Endodermal cell (in vitro differentiated cells): ENCODE measurements around the gene AGR3. TPM values are rescaled to one million over a fixed set of nuclear protein-coding genes. Genes with fewer than 3 reads are reported as not detected.

ENCODE experiments used
- DNase-seq: peaks from one replicate; pipeline ENCODE4 v3.0.0-alpha.2; 2017
- H3K27ac ChIP-seq: 2 replicates; pipeline ENCODE4 v1.5.1; 2013; ENCODE audit warnings: mild to moderate bottlenecking, low read depth, low read length, moderate library complexity
- H3K27me3 ChIP-seq: 2 replicates; pipeline ENCODE4 v1.6.1; 2013; ENCODE audit warnings: mild to moderate bottlenecking, low read length, moderate library complexity; ENCODE audit not compliant: insufficient read depth, control insufficient read depth, poor library complexity, severe bottlenecking
- H3K36me3 ChIP-seq: 2 replicates; pipeline ENCODE4 v1.7.0; 2013; ENCODE audit warnings: mild to moderate bottlenecking, low read length, moderate library complexity; ENCODE audit not compliant: control insufficient read depth, insufficient read depth
- H3K4me1 ChIP-seq: one replicate; pipeline ENCODE4 v1.7.0; 2013; ENCODE audit warnings: low read length; ENCODE audit not compliant: control insufficient read depth, insufficient read depth
- H3K4me3 ChIP-seq: 2 replicates; pipeline ENCODE4 v1.5.1; 2013; ENCODE audit warnings: mild to moderate bottlenecking, low read length, moderate library complexity
- H3K9ac ChIP-seq: 2 replicates; pipeline ENCODE4 v1.6.1; 2013; ENCODE audit warnings: mild to moderate bottlenecking, low read length, moderate library complexity; ENCODE audit not compliant: poor library complexity, severe bottlenecking; ENCODE audit errors: extremely low read depth
- H3K9me3 ChIP-seq: 2 replicates; pipeline ENCODE4 v1.6.1; 2013; ENCODE audit warnings: mild to moderate bottlenecking, low read length, moderate library complexity; ENCODE audit not compliant: control insufficient read depth
- H3K27ac Mint-ChIP-seq: 2 replicates; pipeline ENCODE4 v1.8.0; 2020; ENCODE audit warnings: mixed read lengths
- H3K27me3 Mint-ChIP-seq: 2 replicates; pipeline ENCODE4 v1.8.0; 2021; ENCODE audit warnings: mild to moderate bottlenecking, mixed read lengths; ENCODE audit not compliant: insufficient read depth
- H3K36me3 Mint-ChIP-seq: 2 replicates; pipeline ENCODE4 v1.8.0; 2020; ENCODE audit warnings: low read depth, mixed read lengths
- H3K4me1 Mint-ChIP-seq: 2 replicates; pipeline ENCODE4 v1.8.0; 2020; ENCODE audit warnings: mixed read lengths
- H3K4me3 Mint-ChIP-seq: 2 replicates; pipeline ENCODE4 v1.8.0; 2020; ENCODE audit warnings: mild to moderate bottlenecking, moderate library complexity, mixed read lengths
- H3K9me3 Mint-ChIP-seq: 2 replicates; pipeline ENCODE4 v1.8.0; 2020; ENCODE audit warnings: mild to moderate bottlenecking, mixed read lengths
- CTCF ChIP-seq: fragments of 200-600 bp; sonication (generic); conservative IDR thresholded peaks from 2 replicates; pipeline ENCODE4 v1.5.0; 2021; ENCODE audit warnings: antibody characterized with exemption, mild to moderate bottlenecking
- WGBS, 2 experiments: methylation state at CpG; one replicate each; pipeline versions ENCODE4 v1.1.5 to v1.1.7; 2013; ENCODE audit warnings: missing lambda C conversion rate in 2 of 2, mixed read lengths in 1 of 2; ENCODE audit not compliant: insufficient coverage in 1 of 2, insufficient read length in 1 of 2; 5-methylcytosine and 5-hydroxymethylcytosine counted together
- total RNA-seq, 2 donors: library from RNA; stranded (reverse); fragmentation: NEBNext Ultra II Directional in 1 of 2; extraction: Animal tissue kit (Norgen Biotek cat#: 25700) in 1 of 2; gene quantifications; 2 replicates in 1 of 2; 3 replicates in 1 of 2; pipeline ENCODE4 v1.2.1, GENCODE V29; 2021

AGR3 gene
- total RNA-seq, 2 donors from 2014 or later = not detected

GRCh38 chr7:16840094-16840493 lies 41.7 kb downstream of the AGR3 start:
- peaks cover 2% of the 10 kb centered on the region for H3K9me3 Mint-ChIP-seq
- TF ChIP-seq CTCF = no peak

GRCh38 chr7:16839646-16840045 lies 42.1 kb downstream of the AGR3 start:
- no peak overlapping the region for H3K27ac Mint-ChIP-seq
- no peak for DNase-seq
- TF ChIP-seq CTCF = no peak
- WGBS, 2 experiments = 98% methylated on average over 2 of the region's 2 CpGs; no CpG with 5 or more reads in 1 of the 2 experiments
- H3K4me3 Mint-ChIP-seq = no peak overlapping the region
- H3K4me1 ChIP-seq = peaks cover 7% of the 10 kb centered on the region
- H3K27me3 ChIP-seq = no peaks in the 10 kb centered on the region
- no peaks in the 10 kb centered on the region for H3K4me1 Mint-ChIP-seq
- H3K9ac ChIP-seq = no peak overlapping the region
- no peak overlapping the region for H3K4me3 ChIP-seq
- H3K27ac ChIP-seq = no peak overlapping the region
- H3K36me3 Mint-ChIP-seq = no peaks in the 10 kb centered on the region
- no peaks in the 10 kb centered on the region for H3K27me3 Mint-ChIP-seq
- no peaks in the 10 kb centered on the region for H3K9me3 ChIP-seq
- H3K9me3 Mint-ChIP-seq = peaks cover 2% of the 10 kb centered on the region
- H3K36me3 ChIP-seq = no peaks in the 10 kb centered on the region

More at GRCh38 chr7:16840094-16840493, 41.7 kb downstream of the AGR3 start:
- WGBS, 2 experiments = 83 to 91% methylated on average over 4 to 6 of the region's 6 CpGs
- Mint-ChIP-seq H3K27me3 (no peaks in the 10 kb centered on the region), H3K4me1 (no peaks in the 10 kb centered on the region), H3K4me3 (no peak overlapping the region), H3K27ac (no peak overlapping the region), H3K36me3 (no peaks in the 10 kb centered on the region)
- DNase-seq = no peak
- Histone ChIP-seq H3K36me3 (no peaks in the 10 kb centered on the region), H3K9ac (no peak overlapping the region), H3K4me3 (no peak overlapping the region), H3K27ac (no peak overlapping the region), H3K4me1 (peaks cover 7% of the 10 kb centered on the region), H3K9me3 (no peaks in the 10 kb centered on the region), H3K27me3 (no peaks in the 10 kb centered on the region)

DNA sequence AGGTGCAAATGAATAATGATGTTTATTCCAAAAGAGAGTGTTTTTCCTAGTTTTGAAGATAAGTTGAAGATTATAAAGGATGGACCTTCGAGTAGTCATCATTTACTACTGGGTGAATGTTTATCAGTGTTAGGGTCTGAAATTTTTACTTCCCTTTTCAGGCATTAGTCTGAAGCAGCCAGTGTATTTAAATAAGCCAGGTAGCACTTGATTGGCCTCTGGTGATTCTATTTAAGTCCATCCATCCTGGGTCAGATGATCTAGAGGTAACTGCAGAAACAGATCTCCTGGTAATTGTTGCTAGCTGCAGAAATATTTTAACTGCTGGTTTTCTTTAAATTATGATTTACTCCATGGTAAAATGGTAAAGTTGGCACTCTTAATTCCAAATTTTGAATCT lies 42.9 kb downstream of the AGR3 start:
- peaks cover 7% of the 10 kb centered on the region for H3K4me1 ChIP-seq
- no peak for TF ChIP-seq CTCF
- H3K9me3 ChIP-seq = no peaks in the 10 kb centered on the region
- no peaks in the 10 kb centered on the region for H3K4me1 Mint-ChIP-seq
- H3K36me3 ChIP-seq = no peaks in the 10 kb centered on the region
- peaks cover 2% of the 10 kb centered on the region for H3K9me3 Mint-ChIP-seq
- H3K4me3 ChIP-seq = no peak overlapping the region
- no peaks in the 10 kb centered on the region for H3K27me3 ChIP-seq
- no peak for DNase-seq
- no peak overlapping the region for H3K27ac Mint-ChIP-seq
- WGBS, 2 experiments = 86% methylated on average over 1 of the region's 1 CpG; no CpG with 5 or more reads in 1 of the 2 experiments
- no peaks in the 10 kb centered on the region for H3K27me3 Mint-ChIP-seq
- H3K36me3 Mint-ChIP-seq = no peaks in the 10 kb centered on the region
- H3K9ac ChIP-seq = no peak overlapping the region
- H3K4me3 Mint-ChIP-seq = no peak overlapping the region
- no peak overlapping the region for H3K27ac ChIP-seq
